Bronchial epithelial cell (primary cell): ENCODE results near the gene EIF5A. TPM values are rescaled to one million over a fixed set of nuclear protein-coding genes. Genes with fewer than 3 reads are reported as not detected.
"Not testable (repeated sequence)": the region's sequence is repeated elsewhere in the genome, so short reads cannot be mapped to it uniquely, and the experiment has no call there.

Source experiments
- DNase-seq: peaks from one replicate; pipeline ENCODE4 v3.0.0-alpha.2; 2010; ENCODE audit warnings: low read depth
- FAIRE-seq: peaks from 2 replicates; lab custom pipeline; 2011; peaks lifted over from hg19 to GRCh38; lab: Jason Lieb, UNC
- H3K27me3 ChIP-seq: 2 replicates; pipeline ENCODE4 v1.5.1; 2011; ENCODE audit warnings: low read length; ENCODE audit not compliant: control insufficient read depth, insufficient read depth
- H3K36me3 ChIP-seq: 2 replicates; pipeline ENCODE4 v1.5.1; 2011; ENCODE audit warnings: low read length; ENCODE audit not compliant: control insufficient read depth, insufficient read depth
- H3K4me3 ChIP-seq: 2 replicates; pipeline ENCODE4 v1.5.1; 2011; ENCODE audit warnings: mild to moderate bottlenecking, low read depth, low read length, control low read depth
- total RNA-seq: library from RNA; depleted of rRNA; stranded (reverse); fragments of >200 nt; gene quantifications from 2 replicates; pipeline ENCODE4 v1.2.1, GENCODE V29; 2014
- TF ChIP-seq, protein P1 (sequence below): IDR thresholded peaks from 2 replicates; pipeline ENCODE4 v1.5.1; 2011; ENCODE audit warnings: mild to moderate bottlenecking, moderate library complexity, low read length, control low read depth, inconsistent platforms; ENCODE audit not compliant: insufficient read depth, severe bottlenecking

EIF5A gene
- total RNA-seq, 1 donor from 2014 or later, result 653 TPM

- no peak for FAIRE-seq
- no peaks in the 10 kb centered on the region for H3K27me3 ChIP-seq
Measured at GRCh38 chr17:7336240-7337175, 29.1 kb downstream of the EIF5A start, which contains the start of gene ACAP1. TSS of gene ACAP1 (plus strand) at chr17:7336529. CDS start at chr17:7336735, 206 bp downstream.

GRCh38 chr17:7337600-7337999 lies 30.2 kb downstream of the EIF5A start:
- DNase-seq, FAIRE-seq, H3K36me3 ChIP-seq, H3K27me3 ChIP-seq, H3K4me3 ChIP-seq: not testable (repeated sequence)

More at GRCh38 chr17:7336240-7337175, 29.1 kb downstream of the EIF5A start, which contains the start of gene ACAP1:
- Histone ChIP-seq H3K36me3 (no peaks in the 10 kb centered on the region), H3K4me3 (no peak within 1 kb of the TSS)
- no peak for DNase-seq
- TF ChIP-seq, protein P1, sequence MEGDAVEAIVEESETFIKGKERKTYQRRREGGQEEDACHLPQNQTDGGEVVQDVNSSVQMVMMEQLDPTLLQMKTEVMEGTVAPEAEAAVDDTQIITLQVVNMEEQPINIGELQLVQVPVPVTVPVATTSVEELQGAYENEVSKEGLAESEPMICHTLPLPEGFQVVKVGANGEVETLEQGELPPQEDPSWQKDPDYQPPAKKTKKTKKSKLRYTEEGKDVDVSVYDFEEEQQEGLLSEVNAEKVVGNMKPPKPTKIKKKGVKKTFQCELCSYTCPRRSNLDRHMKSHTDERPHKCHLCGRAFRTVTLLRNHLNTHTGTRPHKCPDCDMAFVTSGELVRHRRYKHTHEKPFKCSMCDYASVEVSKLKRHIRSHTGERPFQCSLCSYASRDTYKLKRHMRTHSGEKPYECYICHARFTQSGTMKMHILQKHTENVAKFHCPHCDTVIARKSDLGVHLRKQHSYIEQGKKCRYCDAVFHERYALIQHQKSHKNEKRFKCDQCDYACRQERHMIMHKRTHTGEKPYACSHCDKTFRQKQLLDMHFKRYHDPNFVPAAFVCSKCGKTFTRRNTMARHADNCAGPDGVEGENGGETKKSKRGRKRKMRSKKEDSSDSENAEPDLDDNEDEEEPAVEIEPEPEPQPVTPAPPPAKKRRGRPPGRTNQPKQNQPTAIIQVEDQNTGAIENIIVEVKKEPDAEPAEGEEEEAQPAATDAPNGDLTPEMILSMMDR, result no peak

GRCh38 chr17:7340179-7340578 lies 32.8 kb downstream of the EIF5A start:
- H3K36me3 ChIP-seq, result no peaks in the 10 kb centered on the region
- DNase-seq (no peak), FAIRE-seq (no peak)
- TF ChIP-seq, protein P1, result no peak
- no peak overlapping the region for H3K4me3 ChIP-seq
- H3K27me3 ChIP-seq, result peaks cover 1% of the 10 kb centered on the region

GRCh38 chr17:7341842-7342241 lies 34.4 kb downstream of the EIF5A start:
- no peaks in the 10 kb centered on the region for H3K36me3 ChIP-seq
- peaks cover 1% of the 10 kb centered on the region for H3K27me3 ChIP-seq
- FAIRE-seq (no peak), DNase-seq (no peak)
- TF ChIP-seq, protein P1, result no peak
- H3K4me3 ChIP-seq, result no peak overlapping the region

DNA sequence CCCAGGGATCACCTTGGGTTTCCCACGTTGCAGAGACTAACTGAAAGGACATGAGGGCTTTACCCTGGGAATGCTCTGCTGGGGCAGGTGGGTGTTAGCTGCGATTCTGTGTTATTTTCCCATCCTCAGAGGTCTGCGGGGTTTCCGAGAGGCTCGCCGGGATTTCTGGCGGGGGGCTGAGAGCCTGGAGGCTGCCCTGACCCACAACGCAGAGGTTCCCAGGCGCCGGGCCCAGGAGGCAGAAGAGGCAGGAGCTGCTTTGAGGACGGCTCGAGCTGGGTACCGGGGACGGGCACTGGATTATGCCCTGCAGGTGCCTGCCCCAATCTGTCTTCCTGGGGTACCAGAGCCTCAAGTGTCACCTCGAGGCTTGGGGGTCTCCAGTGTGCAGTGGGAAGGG lies 35.8 kb downstream of the EIF5A start:
- Histone ChIP-seq H3K36me3 (no peaks in the 10 kb centered on the region), H3K27me3 (peaks cover 1% of the 10 kb centered on the region), H3K4me3 (no peak overlapping the region)
- FAIRE-seq (no peak), DNase-seq (no peak)
- TF ChIP-seq, protein P1, result no peak

GRCh38 chr17:7346761-7347614 lies 39.6 kb downstream of the EIF5A start:
- FAIRE-seq (no peak), DNase-seq (no peak)
- H3K27me3 ChIP-seq, result peaks cover 1% of the 10 kb centered on the region
- no peaks in the 10 kb centered on the region for H3K36me3 ChIP-seq
- TF ChIP-seq, protein P1, result no peak
- H3K4me3 ChIP-seq, result no peak overlapping the region
